HG02623 (cell line): ENCODE results near the gene PURA.
"Not testable (repeated sequence)": the region's sequence is repeated elsewhere in the genome, so short reads cannot be mapped to it uniquely, and the experiment has no call there.

ENCODE experiments used
- ATAC-seq: cut with Tn5 transposase; IDR thresholded peaks from one replicate; pipeline ENCODE4 v1.9.1; 2021; ENCODE audit warnings: moderate library complexity; ENCODE audit not compliant: unreplicated experiment

PURA gene

GRCh38 chr5:140134277-140134935 lies 20.5 kb downstream of the PURA start:
- ATAC-seq: no peak

GRCh38 chr5:140135127-140135526 lies 21.2 kb downstream of the PURA start:
- no peak for ATAC-seq

- ATAC-seq: no peak
Observed at GRCh38 chr5:140136624-140137023, 22.7 kb downstream of the PURA start.

GRCh38 chr5:140140435-140140834 lies 26.5 kb downstream of the PURA start:
- ATAC-seq: no peak

- ATAC-seq: no peak
Observed at GRCh38 chr5:140141241-140141640, 27.3 kb downstream of the PURA start.

- no peak for ATAC-seq
Observed at GRCh38 chr5:140142246-140142645, 28.3 kb downstream of the PURA start.

GRCh38 chr5:140142856-140143255 lies 28.9 kb downstream of the PURA start:
- ATAC-seq: no peak

GRCh38 chr5:140143521-140144258 lies 29.8 kb downstream of the PURA start:
- no peak for ATAC-seq

GRCh38 chr5:140145256-140145655 lies 31.3 kb downstream of the PURA start:
- no peak for ATAC-seq

GRCh38 chr5:140145818-140146522 lies 32.1 kb downstream of the PURA start:
- peak; percentile 40 for ATAC-seq

- no peak for ATAC-seq
Observed at GRCh38 chr5:140146523-140146842, 32.6 kb downstream of the PURA start.

- no peak for ATAC-seq
Observed at GRCh38 chr5:140147460-140147859, 33.6 kb downstream of the PURA start.

- ATAC-seq: no peak
Observed at GRCh38 chr5:140148508-140148907, 34.6 kb downstream of the PURA start.

GRCh38 chr5:140150201-140150600 lies 36.3 kb downstream of the PURA start:
- no peak for ATAC-seq

GRCh38 chr5:140151144-140152021 lies 37.5 kb downstream of the PURA start:
- ATAC-seq: no peak

GRCh38 chr5:140152022-140152999 lies 38.4 kb downstream of the PURA start:
- no peak for ATAC-seq

- no peak for ATAC-seq
Observed at GRCh38 chr5:140153255-140153654, 39.3 kb downstream of the PURA start.

- no peak for ATAC-seq
Observed at GRCh38 chr5:140153905-140154304, 40.0 kb downstream of the PURA start.

- ATAC-seq: not testable (repeated sequence)
Observed at GRCh38 chr5:140154710-140155381, 40.9 kb downstream of the PURA start.
